Measurements from ENCODE around the gene RARRES2.

Gene RARRES2

DNA sequence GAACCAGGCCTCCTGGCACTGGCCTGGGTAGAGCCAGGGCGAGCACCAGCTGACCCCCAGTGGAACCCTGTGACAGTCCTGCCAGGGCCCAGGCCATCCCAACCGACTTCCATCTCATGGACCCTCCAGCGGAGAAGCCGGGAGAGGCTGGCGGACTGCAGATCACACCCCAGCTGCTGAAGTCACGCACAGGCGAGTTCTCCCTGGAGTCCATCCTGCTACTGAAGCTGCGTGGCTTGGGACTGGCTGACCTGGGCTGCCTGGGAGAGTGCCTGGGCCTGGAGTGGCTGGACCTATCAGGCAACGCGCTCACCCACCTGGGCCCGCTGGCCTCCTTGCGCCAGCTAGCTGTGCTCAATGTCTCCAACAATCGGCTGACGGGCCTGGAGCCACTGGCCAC, 4.7 kb downstream of the RARRES2 start:
- H3K4me3 ChIP-seq (ENCODE audit: low read depth, low read length) = no peak overlapping the region
- TF ChIP-seq, protein P1, sequence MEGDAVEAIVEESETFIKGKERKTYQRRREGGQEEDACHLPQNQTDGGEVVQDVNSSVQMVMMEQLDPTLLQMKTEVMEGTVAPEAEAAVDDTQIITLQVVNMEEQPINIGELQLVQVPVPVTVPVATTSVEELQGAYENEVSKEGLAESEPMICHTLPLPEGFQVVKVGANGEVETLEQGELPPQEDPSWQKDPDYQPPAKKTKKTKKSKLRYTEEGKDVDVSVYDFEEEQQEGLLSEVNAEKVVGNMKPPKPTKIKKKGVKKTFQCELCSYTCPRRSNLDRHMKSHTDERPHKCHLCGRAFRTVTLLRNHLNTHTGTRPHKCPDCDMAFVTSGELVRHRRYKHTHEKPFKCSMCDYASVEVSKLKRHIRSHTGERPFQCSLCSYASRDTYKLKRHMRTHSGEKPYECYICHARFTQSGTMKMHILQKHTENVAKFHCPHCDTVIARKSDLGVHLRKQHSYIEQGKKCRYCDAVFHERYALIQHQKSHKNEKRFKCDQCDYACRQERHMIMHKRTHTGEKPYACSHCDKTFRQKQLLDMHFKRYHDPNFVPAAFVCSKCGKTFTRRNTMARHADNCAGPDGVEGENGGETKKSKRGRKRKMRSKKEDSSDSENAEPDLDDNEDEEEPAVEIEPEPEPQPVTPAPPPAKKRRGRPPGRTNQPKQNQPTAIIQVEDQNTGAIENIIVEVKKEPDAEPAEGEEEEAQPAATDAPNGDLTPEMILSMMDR (IDR thresholded peaks at IDR 0.05; ENCODE audit: low read depth, low read length) = no peak

DNA sequence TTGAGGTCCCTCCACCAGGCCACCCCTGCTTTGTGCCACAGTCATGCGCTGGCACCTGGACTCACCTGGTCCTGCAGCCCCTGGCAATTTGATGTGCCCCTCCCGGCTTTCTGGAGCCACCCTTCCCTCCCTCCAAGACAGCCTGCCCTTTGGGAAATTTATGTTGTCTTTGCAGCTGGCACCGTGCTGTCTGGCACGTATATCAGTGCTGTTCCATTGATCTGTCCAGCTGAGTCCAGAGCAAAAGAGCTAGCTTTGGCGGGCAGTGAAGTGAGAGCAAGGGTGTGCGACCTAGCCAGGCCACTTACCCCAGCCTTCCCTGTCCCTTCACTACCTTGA, 5.7 kb downstream of the RARRES2 start:
- TF ChIP-seq, protein P1 (IDR thresholded peaks at IDR 0.05; ENCODE audit: low read depth, low read length) = no peak
- H3K4me3 ChIP-seq (ENCODE audit: low read depth, low read length) = no peak overlapping the region

DNA sequence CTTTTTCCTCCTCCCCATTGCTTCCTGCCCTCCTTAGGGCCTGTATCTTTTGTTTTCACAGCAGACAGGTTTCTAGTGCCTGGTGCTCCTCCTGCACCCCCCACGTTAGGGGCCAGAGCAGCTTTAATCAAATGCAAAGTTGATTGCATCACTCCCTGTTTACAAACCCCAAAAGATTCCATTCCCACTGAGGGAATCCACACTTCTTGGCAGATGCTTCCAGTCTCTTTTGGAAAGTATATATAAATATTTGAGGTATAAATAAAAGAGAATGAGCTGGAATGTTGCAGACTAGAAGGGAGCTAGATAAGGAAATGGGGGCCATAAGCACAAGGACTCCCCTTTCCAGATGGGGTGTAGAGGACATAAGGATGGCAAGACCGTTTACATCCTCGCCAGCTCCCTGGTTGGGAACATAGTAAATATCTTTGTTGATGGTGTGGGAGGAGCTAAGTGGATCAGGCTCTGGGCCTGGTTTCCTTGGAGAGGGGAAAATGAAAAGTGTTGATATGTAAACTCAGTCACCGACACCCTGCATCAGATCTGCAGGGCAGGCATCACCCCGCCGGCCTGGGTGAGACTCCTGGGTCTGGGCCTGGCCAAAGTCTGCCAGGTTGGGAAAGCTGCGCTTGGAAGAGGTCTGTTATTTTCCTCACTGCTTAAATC, 6.2 kb downstream of the RARRES2 start:
- TF ChIP-seq, protein P1 (IDR thresholded peaks at IDR 0.05; ENCODE audit: low read depth, low read length) = no peak
- H3K4me3 ChIP-seq (ENCODE audit: low read depth, low read length) = no peak overlapping the region

DNA sequence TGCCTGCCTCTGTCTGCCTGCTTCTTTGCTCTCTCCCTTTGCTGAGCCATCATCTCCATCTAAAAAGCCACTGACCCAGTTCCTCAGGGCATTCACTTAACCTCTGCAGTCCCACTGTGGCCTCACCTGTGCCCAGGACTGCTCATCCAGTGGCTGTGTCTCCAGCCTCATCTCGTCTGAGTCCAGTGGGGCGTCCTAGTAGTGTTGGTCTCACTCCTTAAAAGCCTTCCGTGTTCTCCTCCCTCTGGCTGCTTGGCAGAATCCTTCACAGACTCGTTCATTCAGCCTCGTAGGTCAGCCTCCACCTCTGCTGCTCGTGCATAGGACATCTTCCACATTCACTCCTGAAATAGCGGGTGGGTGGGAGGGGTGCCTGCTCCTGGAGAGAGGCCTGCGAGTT, 7.3 kb downstream of the RARRES2 start:
- no peak overlapping the region for H3K4me3 ChIP-seq (ENCODE audit: low read depth, low read length)
- TF ChIP-seq, protein P1 (IDR thresholded peaks at IDR 0.05; ENCODE audit: low read depth, low read length) = no peak

DNA sequence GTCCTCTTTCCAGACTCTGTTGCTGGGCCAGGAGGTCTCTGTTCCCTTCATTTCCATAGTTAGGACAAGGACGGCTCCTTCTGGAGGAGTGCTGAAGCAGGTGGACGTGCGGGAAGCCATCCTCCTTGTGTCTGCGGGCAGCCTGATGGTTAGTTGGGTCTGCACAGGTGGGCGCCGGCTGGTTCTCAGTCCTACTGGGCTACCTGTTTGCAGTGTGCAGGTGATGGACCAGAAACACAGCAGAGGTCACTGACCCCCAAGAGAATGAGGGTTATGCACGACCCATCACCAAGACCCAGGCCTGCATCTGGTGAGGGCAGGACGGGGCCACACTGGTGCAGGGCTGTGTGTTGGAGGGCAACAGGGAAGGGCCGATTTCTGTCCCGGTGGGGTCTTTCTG, 7.8 kb downstream of the RARRES2 start:
- H3K4me3 ChIP-seq (ENCODE audit: low read depth, low read length) = no peak overlapping the region
- TF ChIP-seq, protein P1 (IDR thresholded peaks at IDR 0.05; ENCODE audit: low read depth, low read length) = no peak

DNA sequence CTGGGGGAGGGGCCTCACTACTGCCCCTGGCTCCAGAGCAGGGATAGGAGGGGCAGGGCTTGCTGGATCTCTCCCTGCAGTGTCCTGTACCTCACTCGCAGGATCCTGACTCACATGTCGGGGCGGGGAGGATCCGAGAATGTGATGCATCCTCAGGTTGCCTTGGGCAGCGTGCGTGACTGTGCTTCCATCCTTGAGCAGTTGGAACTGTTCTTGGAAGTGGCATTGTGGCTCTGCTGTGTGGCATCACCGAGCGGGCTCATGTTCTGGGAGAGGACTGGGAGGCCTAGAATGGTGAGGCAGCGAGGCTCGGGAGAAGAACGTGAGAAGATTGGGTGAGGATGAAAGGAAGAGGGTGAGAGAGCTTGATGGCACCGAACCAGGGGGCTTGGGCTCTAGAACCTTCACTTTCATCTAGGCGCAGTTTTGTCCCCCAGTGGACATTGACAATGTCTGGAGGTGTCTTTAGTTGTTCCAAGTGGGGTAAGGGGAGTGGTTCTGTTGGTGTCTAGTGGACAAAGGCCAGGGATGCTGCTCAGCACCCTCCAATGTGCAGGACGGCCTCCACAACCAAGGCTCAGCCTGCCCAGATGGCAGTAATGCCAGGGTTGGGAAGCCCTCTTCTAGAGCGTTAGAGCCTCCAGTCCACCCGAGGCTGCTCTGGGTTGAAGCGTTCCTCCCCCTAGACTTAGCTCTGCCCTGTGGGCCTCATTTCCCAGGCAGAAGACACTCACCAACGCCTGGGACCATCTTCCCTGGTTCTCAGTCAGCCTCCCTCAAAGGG, 8.4 kb downstream of the RARRES2 start:
- H3K4me3 ChIP-seq (ENCODE audit: low read depth, low read length) = no peak overlapping the region
- TF ChIP-seq, protein P1 (IDR thresholded peaks at IDR 0.05; ENCODE audit: low read depth, low read length) = no peak

DNA sequence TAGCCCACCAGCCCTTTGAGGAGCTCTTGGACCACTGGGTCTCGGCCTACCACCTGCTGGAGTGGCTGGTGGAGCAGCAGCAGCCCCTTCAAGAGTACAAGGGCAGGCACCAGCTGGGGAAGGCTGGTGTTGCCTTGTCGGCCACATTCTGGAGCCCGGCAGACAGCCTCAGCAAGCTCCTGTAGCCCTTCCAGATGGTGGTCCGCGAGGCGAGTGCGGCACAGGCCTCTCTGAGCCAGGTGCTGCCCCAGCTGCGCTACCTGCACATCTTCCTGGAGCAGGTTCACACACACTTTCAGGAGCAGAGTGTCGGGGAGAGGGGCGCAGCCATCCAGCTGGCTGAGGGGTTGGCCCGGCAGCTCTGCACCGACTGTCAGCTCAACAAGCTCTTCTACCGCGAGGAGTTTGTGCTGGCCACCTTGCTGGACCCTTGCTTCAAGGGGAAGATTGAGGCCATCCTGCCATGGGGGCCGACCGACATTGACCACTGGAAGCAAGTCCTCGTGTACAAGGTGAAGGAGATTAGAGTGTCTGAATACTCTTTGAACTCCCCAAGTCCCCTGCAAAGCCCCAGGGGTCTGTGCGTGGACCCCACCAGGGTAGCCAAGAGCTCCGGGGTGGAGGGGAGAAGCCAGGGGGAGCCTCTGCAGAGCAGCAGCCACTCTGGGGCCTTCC, 11.1 kb downstream of the RARRES2 start:
- no peak overlapping the region for H3K4me3 ChIP-seq (ENCODE audit: low read depth, low read length)
- TF ChIP-seq, protein P1 (IDR thresholded peaks at IDR 0.05; ENCODE audit: low read depth, low read length) = no peak

All from WI38 (cell line).